DOHH2 (cell line): Measurements from ENCODE around the gene ARMS2.

Experiments
- H3F3A ChIP-seq: fragments of 200-600 bp; sonication (generic), shearing (Covaris generic); 2 replicates; pipeline ENCODE4 v1.6.0; 2016; ENCODE audit warnings: antibody characterized with exemption, mild to moderate bottlenecking; ENCODE audit not compliant: control insufficient read depth, insufficient read depth
- H3K27ac ChIP-seq: fragments of 200-600 bp; sonication (generic); 2 replicates; pipeline ENCODE4 v1.5.1; 2014; ENCODE audit warnings: low read depth, mild to moderate bottlenecking, low read length, moderate library complexity
- H3K27me3 ChIP-seq: fragments of 200-600 bp; sonication (generic); 2 replicates; pipeline ENCODE4 v1.6.1; 2014; ENCODE audit warnings: mild to moderate bottlenecking, low read length, mixed read lengths; ENCODE audit not compliant: control insufficient read depth
- H3K36me3 ChIP-seq: fragments of 200-600 bp; sonication (generic); 2 replicates; pipeline ENCODE4 v1.6.1; 2014; ENCODE audit warnings: mild to moderate bottlenecking, low read length, moderate library complexity, mixed read lengths; ENCODE audit not compliant: control insufficient read depth
- H3K4me1 ChIP-seq: fragments of 200-600 bp; sonication (generic); 2 replicates; pipeline ENCODE4 v1.6.1; 2014; ENCODE audit warnings: mild to moderate bottlenecking, low read length, mixed read lengths; ENCODE audit not compliant: control insufficient read depth
- H3K4me2 ChIP-seq: fragments of 200-600 bp; sonication (generic); 2 replicates; pipeline ENCODE4 v1.6.0; 2014; ENCODE audit warnings: mild to moderate bottlenecking, low read length, moderate library complexity
- H3K4me3 ChIP-seq: fragments of 200-600 bp; sonication (generic); 2 replicates; pipeline ENCODE4 v1.5.1; 2014; ENCODE audit warnings: mild to moderate bottlenecking, low read length, mixed read lengths
- H3K79me2 ChIP-seq: fragments of 200-600 bp; sonication (generic); 2 replicates; pipeline ENCODE4 v1.6.1; 2014; ENCODE audit warnings: mild to moderate bottlenecking, low read length, mixed read lengths; ENCODE audit not compliant: control insufficient read depth
- H3K9me2 ChIP-seq: fragments of 200-600 bp; sonication (generic); replicated peaks from 2 replicates; pipeline ENCODE4 v1.6.1; 2014; ENCODE audit warnings: mild to moderate bottlenecking, low read length, mixed read lengths; ENCODE audit not compliant: control insufficient read depth
- H3K9me3 ChIP-seq: fragments of 200-600 bp; sonication (generic); 2 replicates; pipeline ENCODE4 v1.6.1; 2014; ENCODE audit warnings: antibody characterized with exemption, low read length, mixed read lengths; ENCODE audit not compliant: control insufficient read depth, insufficient read depth
- H4K20me1 ChIP-seq: fragments of 200-600 bp; sonication (generic); 2 replicates; pipeline ENCODE4 v1.6.0; 2014; ENCODE audit warnings: low read depth, mild to moderate bottlenecking, antibody characterized with exemption, low read length, moderate library complexity; ENCODE audit not compliant: control insufficient read depth, insufficient read depth
- CTCF ChIP-seq: fragments of 200-600 bp; sonication (generic); IDR thresholded peaks from one replicate; pipeline ENCODE4 v1.5.1; 2014; ENCODE audit warnings: antibody characterized with exemption, mild to moderate bottlenecking, low read depth, low read length; ENCODE audit not compliant: poor library complexity, severe bottlenecking
- EZH2phosphoT487 ChIP-seq: fragments of 200-600 bp; sonication (generic); IDR thresholded peaks from 2 replicates; pipeline ENCODE4 v1.6.1; 2017; ENCODE audit warnings: borderline replicate concordance, mild to moderate bottlenecking, antibody characterized with exemption, low read length, moderate library complexity, mixed read lengths

Gene ARMS2

GRCh38 chr10:122486406-122487080 is 32.1 kb downstream of the ARMS2 start:
- H3K9me3 ChIP-seq = no peaks in the 10 kb centered on the region
- no peaks in the 10 kb centered on the region for H4K20me1 ChIP-seq
- H3K4me1 ChIP-seq = no peaks in the 10 kb centered on the region
- H3K79me2 ChIP-seq = no peaks in the 10 kb centered on the region
- no peak overlapping the region for H3K4me3 ChIP-seq
- H3K4me2 ChIP-seq = no peak overlapping the region
- H3K27me3 ChIP-seq = no peaks in the 10 kb centered on the region
- no peaks in the 10 kb centered on the region for H3F3A ChIP-seq
- H3K27ac ChIP-seq = no peak overlapping the region
- TF ChIP-seq EZH2phosphoT487 (no peak), CTCF (no peak)
- no peaks in the 10 kb centered on the region for H3K36me3 ChIP-seq
- H3K9me2 ChIP-seq = no peaks in the 10 kb centered on the region

DNA sequence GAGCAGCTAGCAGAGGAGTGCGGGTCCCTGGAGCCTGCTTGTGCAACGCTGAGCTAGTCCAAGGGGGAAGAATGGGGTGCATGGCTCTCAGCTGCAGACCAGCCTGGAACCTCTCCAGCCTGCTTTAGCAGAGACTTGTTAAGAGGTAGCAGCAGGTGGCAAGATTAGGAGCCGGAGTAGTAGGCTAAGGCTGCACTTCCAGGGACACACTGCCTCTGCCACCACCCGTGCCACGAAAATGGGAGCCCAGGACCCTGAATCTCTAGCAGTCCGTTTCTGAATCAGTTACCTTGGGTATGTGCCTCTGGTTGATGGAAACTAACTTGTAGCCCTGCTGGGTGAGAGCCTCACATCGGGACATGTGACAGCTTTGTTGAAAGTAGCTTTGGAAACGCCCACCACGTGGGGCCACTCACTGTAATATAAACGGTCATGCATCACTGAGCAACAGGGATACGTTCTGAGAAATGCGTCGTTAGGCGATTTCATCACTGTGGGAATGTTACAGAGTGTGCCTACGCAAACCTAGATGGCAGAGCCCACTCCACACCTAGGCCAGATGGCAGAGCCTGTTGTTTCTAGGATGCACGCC is 32.8 kb downstream of the ARMS2 start:
- Histone ChIP-seq H3K4me3 (no peak overlapping the region), H3F3A (no peaks in the 10 kb centered on the region), H3K4me2 (no peak overlapping the region), H3K9me2 (no peaks in the 10 kb centered on the region), H3K27me3 (no peaks in the 10 kb centered on the region), H4K20me1 (no peaks in the 10 kb centered on the region), H3K79me2 (no peaks in the 10 kb centered on the region), H3K4me1 (no peaks in the 10 kb centered on the region), H3K27ac (no peak overlapping the region), H3K36me3 (no peaks in the 10 kb centered on the region), H3K9me3 (no peaks in the 10 kb centered on the region)
- TF ChIP-seq CTCF (no peak), EZH2phosphoT487 (no peak)

GRCh38 chr10:122490268-122490667 is 35.8 kb downstream of the ARMS2 start:
- H3K4me2 ChIP-seq = no peak overlapping the region

More at GRCh38 chr10:122490268-122490667, 35.8 kb downstream of the ARMS2 start:
- no peaks in the 10 kb centered on the region for H3K9me3 ChIP-seq
- H3K36me3 ChIP-seq = no peaks in the 10 kb centered on the region
- H3K9me2 ChIP-seq = no peaks in the 10 kb centered on the region
- H4K20me1 ChIP-seq = no peaks in the 10 kb centered on the region
- H3K27me3 ChIP-seq = no peaks in the 10 kb centered on the region
- H3K79me2 ChIP-seq = no peaks in the 10 kb centered on the region
- no peaks in the 10 kb centered on the region for H3F3A ChIP-seq
- H3K4me1 ChIP-seq = no peaks in the 10 kb centered on the region
- TF ChIP-seq CTCF = no peak
- TF ChIP-seq EZH2phosphoT487 = no peak
- no peak overlapping the region for H3K27ac ChIP-seq
- no peak overlapping the region for H3K4me3 ChIP-seq
